ENCODE data around the gene LRRC18.

The LRRC18 gene

DNA sequence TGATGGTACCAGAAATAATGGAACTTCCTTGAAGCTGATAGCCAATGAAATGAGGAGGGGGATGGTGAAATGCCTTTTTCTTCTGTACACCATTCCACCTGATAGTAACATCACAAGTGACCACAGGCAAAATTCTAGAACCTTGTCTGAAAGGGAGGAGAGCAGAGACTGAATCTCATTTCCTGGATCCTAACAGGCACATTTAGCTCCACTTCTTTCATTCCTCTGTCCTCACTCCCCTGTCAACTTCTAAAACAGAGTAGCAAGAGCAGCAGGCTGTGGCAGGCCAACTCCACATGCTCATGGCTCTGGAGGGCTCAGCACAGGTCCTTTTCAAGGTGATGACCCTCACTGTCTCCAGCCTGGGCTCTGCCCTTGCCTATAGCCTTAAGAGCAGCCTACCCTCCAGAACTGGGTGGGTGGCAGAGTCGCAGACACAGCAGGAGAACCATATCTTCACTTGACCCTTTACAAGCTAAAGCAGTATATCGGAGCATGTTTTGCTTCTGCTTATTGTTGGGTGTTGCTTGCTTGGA lies at the start of gene LRRC18:
TSS of gene LRRC18 (minus strand) at position 51 of the 536 bp plus-strand sequence. CDS start 25,685 bp downstream, outside the sequence.
- no peak for DNase-seq (ENCODE audit: low read depth in 3 of 3)

DNA sequence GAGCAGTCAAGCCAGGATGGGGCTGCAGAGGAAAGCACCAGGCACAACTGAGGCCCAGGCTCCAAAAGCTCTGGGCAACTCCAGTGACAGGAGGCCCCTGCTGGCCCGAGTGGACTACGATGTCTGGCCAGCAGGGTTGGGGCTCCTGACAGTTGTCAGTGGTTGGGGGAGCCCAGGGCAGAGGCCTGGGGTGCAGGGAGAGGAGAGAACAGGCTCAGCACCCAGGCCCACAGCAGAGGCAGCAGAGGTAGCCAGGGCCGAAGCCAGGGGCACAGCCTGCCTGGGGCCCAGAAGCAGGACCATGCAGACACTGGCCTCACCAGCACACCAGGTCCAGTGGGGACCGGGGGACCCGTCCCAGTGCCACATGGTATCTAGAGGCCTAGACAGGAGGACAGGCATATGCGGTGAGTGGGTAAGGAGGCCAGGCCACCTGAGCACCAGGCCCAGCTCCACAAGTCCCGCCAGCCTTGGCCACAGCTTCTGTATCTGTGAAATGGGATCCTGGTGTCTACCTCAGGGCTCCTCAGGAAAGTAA lies 46.0 kb upstream of the LRRC18 start:
- DNase-seq (ENCODE audit: low read depth in 3 of 3), result no peak

DNA sequence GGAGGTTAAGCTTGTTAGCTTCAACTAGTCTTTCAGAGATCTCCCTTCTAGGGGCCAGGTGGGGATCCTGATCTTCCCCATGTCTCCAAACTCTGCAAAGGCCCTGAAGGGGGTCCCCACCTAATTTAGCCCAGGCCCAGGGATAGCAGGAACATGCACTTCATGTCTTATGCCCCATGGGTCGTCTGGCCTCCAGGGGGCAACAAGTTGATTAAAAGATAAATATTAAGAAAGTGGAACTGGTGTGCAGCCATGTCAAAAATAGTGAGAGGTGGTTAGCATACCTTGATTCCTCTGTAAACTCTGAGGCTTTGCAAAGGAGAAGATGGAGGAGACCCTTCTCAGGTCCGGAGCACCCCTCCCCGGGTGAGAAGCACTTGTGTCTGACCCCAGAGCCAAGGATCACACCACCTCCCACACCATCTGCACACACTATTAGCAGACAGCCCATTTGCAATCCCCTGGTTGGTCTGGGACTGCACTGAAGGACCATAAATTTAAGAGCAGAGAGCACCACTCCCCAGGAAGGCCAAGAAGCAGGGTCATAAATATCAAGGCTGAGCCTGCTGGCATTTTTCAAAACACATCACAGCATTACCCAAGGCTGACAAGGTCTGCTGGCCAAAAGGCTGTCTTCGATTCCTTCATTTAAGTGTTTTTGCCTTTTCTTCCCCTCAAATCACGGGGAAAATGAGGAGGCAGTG lies 44.2 kb upstream of the LRRC18 start:
- no peak for DNase-seq (ENCODE audit: low read depth in 3 of 3)

DNA sequence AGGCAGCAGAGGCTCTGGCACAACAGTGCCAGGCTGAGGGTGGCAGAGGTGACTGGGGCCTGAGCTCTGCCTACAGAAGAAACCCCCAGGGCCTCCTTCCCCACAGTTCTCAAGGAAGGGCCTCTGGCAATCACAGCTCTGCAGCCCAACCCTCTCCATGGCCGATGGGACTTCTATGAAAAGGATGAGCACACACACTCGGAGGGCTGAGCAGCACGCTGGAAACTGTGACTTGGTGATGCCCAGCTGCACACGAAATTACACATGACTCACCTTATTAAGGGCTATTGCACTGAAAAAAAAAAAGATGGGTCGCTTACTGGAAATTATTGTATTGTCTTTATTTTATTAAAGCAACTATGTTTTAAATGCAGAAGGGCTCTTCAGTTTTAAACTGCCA lies 42.9 kb upstream of the LRRC18 start:
- DNase-seq (ENCODE audit: low read depth in 3 of 3), result no peak

DNA sequence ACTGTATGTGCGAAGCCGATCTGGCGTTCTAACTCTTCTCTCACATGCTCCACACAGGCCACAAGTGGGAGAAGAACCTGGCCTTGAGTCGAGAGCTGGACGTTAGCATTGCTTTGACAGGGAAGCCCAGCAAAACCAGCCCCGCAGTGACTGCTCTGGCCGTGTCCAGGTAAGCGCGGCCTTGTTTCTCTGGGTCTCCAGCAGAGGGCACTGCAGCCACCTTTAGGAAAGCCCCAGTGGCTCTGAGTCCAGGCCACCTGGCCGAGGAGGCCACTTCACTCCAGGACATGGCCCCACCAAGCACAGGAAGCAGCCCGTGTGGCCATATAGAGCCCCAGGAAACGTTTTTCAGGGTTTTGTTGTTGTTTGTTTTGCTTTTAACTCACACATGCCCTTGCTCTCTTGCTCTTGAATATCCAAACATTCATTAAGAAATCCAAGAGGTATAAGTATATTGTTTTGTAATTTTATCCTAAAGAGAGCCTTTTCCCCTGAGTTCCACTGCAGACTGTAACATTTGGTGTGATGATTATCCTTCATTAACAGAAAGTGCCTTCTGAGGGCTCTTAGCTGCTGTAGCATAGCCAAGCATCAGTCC lies 41.8 kb upstream of the LRRC18 start:
- DNase-seq (ENCODE audit: low read depth in 3 of 3), result peak in 2 of 3 experiments; percentile 6 to 27

DNA sequence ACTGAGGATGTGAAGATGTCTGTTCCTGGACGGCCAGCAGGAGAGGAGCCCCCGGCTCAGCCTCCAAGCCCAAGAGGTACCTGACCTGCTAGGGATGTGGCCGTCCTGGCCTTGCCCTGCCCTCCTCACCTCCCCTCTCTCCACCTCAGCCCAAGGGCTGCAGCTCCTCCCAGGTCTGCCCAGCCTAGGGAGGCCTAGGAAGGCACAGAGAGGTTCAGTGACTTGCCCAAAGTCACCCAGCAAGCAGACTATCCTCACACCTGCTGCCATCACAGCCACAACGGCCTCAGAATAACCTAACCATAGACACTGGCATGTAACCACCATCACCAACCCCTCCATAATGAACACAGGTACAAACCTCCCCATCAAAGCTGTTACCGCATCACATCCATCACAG lies 38.7 kb upstream of the LRRC18 start:
- no peak for DNase-seq (ENCODE audit: low read depth in 3 of 3)

DNA sequence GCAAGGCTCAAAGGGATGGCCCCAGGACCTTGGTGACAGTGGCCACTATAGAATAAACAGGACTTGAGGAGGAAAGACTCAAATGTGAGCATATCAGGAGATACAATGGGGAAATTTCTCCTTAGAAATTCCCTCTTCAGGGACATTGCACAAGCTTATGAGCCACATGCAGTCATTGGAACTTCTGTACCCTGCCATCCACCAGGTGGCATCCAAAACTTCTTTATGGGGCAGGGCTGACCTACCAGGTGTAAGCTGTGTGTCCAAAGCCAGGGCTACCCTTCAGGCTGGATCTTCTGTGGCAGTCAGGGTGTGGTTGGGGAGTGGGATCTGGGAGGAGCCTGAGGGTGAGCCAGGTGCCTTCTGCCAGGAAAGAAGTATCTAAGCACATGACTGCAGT lies 36.6 kb upstream of the LRRC18 start:
- DNase-seq (ENCODE audit: low read depth in 3 of 3), result no peak

DNA sequence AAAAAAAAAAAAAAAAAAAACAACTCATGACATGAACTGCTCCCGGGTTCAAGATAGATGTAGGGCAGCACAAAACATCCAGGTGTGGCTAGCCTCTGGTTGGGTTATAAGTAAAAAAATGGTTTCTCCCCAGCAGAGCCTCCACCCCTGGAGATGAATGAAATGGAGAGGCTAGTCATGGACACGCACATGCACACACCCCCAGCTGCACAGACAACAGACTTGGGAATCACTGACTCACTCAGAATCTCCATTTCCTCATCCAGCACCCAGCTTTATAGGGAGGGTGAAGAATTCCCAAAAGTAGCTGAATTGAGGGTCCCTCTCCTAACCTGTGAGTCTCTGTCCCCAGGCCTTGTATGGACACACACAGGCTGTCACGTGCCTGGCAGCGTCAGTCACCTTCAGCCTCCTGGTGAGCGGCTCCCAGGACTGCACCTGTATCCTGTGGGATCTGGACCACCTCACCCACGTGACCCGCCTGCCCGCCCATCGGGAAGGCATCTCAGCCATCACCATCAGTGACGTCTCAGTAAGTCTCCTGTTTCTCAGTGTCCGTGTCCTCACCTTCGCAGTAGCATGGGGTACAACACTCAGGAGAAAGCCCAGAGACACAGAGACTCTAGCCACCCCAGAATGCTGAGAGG lies 35.0 kb upstream of the LRRC18 start:
- no peak for DNase-seq (ENCODE audit: low read depth in 3 of 3)

DNA sequence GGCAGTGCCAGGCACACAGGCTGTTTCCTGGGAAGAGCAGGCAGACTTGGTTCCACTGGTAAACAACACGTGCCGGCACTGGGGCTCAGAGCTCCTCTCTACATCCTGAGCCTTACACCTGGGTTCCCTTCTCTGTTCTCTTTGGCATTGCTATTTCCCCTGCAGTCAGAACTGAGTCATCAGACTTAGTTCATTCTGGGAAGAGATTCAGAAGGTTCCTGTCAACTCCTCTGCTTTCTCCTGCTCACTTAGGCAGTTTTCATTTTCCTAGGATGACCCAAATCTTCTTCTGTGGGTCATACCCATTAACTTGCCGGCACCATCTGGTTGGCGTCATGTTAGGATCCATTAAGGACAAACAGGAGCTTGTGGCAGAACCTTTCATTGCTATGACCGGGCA lies 33.4 kb upstream of the LRRC18 start:
- DNase-seq (ENCODE audit: low read depth in 3 of 3), result no peak

DNA sequence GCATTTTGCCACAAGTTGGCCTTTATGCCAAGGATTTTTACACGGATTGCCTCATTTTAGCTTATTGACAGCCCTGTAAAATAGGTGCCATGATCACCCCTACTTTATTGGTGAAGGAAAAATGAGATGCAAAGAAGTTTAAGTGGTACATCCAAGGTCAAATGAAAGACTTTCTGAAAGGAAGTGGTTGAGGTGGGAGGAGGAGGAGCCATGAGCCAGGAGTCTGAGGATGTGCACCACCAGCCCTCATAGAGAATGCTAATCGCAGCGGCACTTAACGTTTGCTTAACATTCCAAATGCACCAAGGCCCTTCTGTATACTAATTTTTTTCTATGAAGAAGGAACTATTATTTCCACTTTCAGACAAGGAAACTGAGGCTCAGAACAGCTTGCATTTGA lies 31.0 kb upstream of the LRRC18 start:
- no peak for DNase-seq (ENCODE audit: low read depth in 3 of 3)

DNA sequence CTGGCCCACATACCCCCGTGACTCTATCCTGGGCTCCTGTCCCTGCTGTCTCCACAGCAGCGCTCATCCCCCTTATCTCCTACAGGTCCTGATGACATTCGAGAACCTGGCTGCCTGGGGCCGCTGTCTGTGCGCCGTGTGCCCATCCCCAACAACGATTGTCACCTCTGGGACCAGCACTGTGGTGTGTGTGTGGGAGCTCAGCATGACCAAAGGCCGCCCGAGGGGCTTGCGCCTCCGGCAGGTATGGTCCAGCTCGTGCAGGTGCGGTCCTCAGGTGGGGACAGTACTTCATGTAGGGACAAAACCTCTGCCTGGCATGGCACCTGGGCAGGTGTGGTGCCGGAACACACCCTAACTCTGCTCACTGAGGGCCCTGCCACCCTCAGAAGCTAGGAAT lies 30.4 kb upstream of the LRRC18 start:
- no peak for DNase-seq (ENCODE audit: low read depth in 3 of 3)

DNA sequence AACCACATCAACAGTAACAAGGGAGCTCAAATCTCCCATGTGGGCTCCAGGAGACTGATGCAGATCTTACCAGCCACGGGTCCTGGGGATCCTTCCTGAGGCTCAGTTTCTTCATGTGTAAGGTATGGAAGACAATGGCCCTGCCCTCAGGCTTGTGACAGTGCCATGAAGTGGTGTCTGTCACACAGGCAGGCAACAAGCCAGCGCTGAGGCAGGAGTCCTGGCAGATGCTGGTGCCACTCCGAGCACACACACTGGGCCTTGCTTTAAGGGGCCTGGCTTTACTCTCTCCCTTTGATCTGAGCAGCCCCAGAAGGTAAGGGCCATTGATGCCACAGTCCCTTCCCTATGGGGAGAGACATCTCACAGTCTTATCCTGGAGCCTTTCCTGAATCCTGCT lies 28.4 kb upstream of the LRRC18 start:
- DNase-seq (ENCODE audit: low read depth in 3 of 3), result no peak

DNA sequence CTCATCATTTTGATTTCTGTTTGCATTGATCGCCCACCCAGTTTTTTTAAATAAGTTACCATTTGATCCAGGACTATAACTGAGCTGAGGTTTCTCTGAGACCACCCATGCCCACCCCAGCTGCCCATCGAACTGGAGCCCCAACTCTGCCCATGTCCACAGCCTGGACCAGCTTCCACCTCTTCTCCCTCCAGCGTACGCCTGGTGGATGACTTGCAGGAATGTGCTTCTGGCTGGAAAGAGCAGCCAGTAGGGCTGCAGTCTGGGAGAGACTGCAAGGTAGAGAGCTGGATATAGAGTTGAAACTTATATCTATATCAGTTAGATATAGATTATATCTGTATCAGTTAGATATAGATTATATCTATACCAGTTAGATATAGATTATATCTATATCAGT lies 25.8 kb upstream of the LRRC18 start:
- DNase-seq (ENCODE audit: low read depth in 3 of 3), result no peak

DNA sequence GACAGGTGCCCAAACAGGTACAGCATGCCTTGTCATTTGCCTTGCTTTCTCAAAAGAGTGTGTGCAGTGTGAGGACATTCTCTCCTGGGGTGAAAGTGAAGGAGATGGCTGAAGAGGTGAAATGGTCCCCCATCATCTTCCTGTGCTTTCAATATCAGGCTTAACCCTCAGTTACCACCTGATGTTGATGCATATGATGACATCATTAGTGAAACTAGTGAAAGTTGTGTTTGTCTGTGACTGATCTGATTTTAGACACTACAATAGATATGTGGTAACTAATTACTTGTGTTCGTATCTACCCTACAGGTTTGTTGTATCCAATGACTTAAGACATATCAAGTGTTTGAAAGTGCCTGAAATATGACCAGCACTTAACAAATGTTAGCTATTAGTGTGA lies 24.4 kb upstream of the LRRC18 start:
- no peak for DNase-seq (ENCODE audit: low read depth in 3 of 3)

DNA sequence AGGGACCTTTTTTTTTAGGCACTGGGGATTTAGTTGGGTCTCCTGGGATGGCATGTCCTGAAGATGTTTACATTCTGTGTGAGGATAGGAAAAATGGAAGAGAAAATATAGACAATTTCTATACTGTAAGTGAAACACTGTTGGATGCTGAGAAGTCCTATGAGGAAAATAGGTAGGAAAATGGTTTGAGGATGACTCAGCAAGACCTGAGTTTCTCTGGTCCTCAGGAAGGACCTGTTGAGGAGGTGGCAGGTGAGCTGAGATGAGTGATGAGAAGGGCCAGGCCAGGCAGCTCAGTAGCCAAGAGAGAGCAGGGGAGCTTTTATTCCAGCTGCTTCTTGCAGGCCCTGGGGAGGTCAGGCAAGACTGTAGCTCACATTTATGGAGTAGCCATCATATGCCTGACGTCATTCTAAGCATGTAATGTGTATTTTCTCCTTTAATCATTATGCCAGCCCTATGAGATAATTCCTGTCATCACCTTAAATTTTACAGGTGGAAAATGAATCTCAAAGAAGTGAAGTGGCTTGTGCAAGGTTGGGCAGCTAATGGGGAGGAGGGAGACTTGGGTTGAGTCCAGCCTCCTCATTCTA lies 19.1 kb upstream of the LRRC18 start:
- no peak for DNase-seq (ENCODE audit: low read depth in 3 of 3)

DNA sequence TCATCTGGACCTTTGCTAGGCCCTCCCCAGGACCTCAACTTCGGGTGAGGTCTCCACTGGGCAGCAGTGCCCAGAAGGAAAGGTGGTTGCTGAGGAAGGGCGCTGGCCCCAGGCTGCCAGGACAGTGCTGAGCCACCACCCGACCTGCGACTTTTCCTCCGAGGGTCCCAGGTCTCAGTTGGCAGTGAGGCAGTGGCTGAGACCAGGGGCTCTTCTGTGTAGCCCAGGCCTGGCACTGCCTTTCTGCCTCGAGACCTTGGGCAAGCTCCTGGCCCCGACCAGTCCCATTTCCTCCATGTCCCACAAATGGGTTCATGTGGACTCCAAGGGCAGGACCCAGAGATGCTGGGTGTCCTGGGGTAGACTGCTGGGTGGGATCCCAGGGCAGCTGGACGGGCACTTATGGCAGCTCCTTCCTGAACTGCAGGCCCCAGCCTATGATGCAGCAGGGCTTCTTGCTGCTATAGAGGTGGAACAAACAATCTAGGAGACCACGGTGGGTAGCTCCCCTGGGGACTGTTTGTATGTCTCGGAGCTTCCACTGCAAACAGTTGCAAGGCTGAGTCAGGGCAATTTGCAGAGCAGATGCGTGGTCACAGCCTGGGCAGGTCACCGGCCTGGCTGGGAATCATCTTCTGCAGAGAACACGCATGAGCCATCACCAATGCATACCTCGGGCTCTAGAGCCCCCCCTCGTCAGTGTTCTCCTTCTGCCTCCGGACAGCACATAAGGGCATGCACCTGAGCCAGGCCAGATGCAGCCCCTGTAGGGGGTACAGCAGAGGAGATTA lies 17.9 kb upstream of the LRRC18 start:
- DNase-seq (ENCODE audit: low read depth in 3 of 3), result no peak

DNA sequence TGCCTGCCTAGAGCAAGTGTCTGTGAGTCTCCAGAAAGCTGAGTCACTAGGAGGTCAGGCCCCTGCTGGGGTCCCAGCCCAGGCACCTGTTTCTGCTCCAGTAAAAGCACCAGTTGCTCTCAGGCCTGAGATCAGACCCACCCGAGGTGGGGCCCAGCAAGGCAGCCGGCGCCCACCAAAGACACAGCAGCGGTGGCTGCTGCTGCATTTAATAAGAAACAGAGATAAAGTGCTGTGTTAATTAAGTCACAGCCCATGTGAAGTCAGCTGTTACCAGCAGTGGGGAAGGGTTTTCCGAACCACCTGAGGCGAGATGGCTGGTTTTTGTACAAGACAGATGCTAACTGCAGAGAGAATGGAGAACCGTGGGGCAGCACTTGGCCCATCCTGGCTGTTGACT lies 12.1 kb upstream of the LRRC18 start:
- DNase-seq (ENCODE audit: low read depth in 3 of 3), result no peak

DNA sequence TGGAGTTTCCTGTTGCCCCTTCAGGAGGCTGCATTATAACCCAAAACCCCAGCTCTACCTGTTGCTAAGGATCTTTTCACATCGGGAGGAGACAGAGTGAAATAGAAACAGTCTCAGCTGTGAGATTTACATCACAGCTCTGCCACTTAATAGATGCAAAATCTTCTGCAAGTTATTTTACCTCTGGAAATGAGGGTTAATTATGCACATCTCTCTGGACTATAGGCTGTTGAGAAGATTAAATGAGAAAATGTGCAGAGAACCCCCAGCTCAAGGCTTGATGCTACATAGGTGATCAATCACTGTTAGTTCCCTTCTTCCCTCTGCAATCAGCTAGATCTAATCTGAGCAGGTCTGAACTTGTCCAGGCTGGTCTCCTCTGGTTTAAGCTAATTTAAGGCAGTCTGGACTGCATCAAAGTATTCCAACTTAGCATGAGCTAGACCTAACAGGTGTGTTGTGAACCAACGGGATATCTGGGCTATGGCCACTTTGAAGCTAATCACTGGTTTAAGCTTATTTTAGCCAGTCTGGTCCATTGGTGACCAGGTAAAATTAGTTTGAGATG lies 8.9 kb upstream of the LRRC18 start:
- no peak for DNase-seq (ENCODE audit: low read depth in 3 of 3)

DNA sequence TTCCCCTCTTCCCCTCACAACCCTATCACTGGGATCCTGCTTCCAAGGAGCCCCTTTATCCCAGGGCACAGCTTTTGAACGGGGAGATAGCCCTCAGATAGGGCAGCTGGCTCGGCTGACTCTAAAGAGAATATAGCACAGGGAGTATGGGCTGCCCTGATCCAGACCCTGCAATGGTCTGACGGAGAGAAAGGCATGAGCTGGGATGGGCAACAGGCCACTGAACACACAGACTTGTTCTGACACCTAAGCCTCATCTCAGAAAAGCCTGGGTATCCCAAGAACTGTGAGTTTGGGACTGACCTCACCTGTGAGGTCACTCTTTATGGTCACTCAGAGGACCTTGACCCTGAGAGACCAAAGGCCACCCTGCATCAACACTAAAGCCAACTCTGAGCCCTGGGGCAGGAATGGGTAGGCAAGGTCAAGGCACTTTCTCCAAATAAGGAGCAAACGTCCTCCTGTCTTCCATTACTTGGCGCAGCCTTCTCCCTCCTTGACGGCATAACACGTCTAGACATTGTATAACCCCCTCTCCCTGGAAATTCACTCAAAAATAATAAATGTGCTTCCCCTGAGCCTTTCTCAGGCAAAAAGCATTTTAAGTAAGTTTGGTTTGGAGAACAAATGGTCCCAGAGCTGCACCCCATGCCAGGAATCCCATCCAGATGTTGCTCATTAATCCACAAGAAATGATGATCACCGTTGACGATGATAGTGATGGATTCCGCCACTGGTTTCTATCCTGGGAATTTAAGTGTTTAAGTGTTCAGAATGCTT lies 8.2 kb upstream of the LRRC18 start:
- DNase-seq (ENCODE audit: low read depth in 3 of 3), result no peak

DNA sequence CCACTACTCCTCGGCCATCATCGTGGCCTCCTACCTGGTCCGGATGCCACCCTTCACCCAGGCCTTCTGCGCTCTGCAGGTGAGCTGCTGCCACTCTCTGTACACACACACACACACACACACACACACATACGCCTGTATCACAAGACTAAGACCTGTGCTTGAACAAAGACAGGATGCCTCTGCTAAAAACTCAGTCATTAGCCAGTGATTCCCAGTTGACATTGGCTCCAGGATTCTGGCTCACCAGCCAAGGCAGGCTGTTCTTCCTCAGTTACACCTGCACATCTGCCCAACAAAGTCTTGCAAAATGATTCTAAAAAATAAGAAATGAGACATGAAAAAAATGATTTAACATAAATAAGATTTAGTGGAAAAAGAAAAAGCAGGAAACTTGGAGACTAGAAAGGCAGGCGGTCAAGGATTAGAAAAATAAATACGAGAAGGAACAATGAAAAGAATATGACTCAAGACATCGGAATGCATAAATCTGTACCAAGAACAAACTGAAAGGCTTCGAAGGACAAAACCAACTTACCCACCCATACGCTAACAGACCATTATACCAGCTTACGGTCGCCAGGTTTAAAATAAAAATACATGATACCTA lies 7.4 kb upstream of the LRRC18 start:
- DNase-seq (ENCODE audit: low read depth in 3 of 3), result no peak

All from stimulated activated CD4-positive, alpha-beta T cell treated with anti-CD3 and anti-CD28 coated beads, TNF-alpha, amount 100 ng/mL, for 24 hours (primary cell).